HG03378 (cell line): Measurements from ENCODE around the gene EBNA1BP2.
"Not testable (repeated sequence)": the region's sequence is repeated elsewhere in the genome, so short reads cannot be mapped to it uniquely, and the experiment has no call there.

ENCODE experiments used
- ATAC-seq: cut with Tn5 transposase; IDR thresholded peaks from one replicate; pipeline ENCODE4 v1.9.1; 2021; ENCODE audit warnings: mild to moderate bottlenecking, moderate library complexity; ENCODE audit not compliant: unreplicated experiment

Gene EBNA1BP2

DNA sequence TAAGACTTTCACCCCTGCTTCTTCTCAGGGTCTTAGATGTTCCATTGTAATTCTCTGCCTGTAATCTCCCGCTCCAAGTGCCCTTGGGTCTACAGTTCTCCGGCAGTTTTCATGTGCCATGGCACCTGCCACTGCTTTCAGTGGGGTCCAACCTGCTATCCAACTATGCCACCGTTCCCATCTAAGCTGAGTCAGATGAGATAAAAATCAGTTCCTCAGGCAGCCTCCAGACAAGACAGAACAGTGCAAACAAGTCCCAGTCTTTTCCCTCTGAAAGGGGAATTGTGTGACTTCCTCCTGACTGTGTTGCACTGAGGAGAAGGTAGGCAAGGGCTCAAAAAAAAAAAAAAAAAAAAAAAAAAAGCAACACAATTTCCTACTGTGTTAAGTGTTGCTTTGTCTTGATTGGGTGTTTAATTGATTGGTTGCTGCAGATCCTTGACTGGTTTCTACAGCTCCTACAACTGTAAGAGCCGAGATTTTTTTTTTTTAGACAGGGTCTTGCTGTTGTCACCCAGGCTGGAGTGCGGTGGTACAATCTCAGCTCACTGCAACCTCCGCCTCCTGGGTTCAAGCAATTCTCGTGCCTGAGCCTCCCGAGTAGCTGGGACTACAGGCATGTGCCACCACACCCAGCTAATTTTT lies 50.7 kb downstream of the EBNA1BP2 start:
- no peak for ATAC-seq

DNA sequence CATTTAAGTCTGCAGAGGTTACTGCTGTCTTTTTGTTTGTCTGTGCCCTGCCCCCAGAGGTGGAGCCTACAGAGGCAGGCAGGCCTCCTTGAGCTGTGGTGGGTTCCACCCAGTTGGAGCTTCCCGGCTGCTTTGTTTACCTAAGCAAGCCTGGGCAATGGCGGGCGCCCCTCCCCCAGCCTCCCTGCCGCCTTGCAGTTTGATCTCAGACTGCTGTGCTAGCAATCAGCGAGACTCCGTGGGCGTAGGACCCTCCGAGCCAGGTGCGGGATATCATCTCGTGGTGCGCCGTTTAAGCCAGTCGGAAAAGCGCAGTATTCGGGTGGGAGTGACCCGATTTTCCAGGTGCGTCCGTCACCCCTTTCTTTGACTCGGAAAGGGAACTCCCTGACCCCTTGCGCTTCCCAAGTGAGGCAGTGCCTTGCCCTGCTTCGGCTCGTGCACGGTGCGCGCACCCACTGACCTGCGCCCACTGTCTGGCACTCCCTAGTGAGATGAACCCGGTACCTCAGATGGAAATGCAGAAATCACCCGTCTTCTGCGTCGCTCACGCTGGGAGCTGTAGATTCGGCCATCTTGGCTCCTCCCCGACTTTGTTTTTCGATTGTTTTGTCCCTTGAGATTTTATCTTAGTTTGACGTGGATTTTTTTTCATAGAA lies 52.0 kb downstream of the EBNA1BP2 start:
- not testable (repeated sequence) for ATAC-seq
